GM18951 (cell line): ENCODE measurements around the gene SLC35E2B.
"Not testable (repeated sequence)": the region's sequence is repeated elsewhere in the genome, so short reads cannot be mapped to it uniquely, and the experiment has no call there.

ENCODE experiments used
- POLR2A ChIP-seq: IDR thresholded peaks from 4 replicates; pipeline ENCODE4 v1.6.1; 2011; ENCODE audit warnings: mild to moderate bottlenecking; ENCODE audit not compliant: insufficient read length, insufficient read depth; ENCODE audit errors: extremely low read depth
- in situ Hi-C: fragments of 300-500 bp; cut with MboI; formaldehyde crosslinking; loops from one replicate; pipeline ENCODE4 v1.12.0; 2022; ENCODE audit warnings: low sequenced_read_pairs, mixed read lengths, inconsistent platforms; ENCODE audit not compliant: unreplicated experiment

SLC35E2B gene

DNA sequence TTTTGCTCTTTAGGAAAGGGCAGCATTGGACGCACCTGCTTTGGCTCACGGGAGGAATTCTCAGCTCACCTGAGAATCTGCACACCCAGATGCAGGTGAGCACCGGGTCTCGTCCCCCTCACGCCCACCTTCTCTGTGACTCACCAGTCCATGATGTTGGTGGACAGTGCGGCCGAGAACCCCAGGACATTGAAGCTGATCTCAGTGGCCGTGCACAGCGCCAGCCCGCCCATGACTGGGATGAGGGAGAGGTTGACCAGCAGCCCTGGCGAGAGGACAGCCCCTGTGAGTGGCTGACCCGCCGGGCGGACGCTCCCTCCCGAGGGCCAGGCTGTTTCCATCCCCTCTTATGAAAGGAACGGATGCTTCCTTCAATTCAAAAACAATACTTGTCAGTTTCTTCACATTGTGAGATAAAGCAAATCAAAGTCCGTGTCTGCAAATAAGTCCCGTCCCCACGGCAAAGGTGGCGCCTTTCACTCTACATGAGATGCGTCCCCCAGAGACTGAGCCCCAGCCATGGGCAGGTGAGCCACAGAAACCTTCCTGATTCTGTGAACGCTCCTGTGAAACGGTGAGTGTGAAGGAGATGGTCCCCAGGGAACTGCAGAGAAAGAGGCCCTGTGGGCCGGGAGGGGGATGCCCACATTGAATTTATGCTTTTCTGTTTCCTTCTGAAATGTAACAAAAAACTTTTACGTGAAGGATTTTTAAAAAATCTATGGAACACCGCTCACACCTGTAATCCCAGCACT lies 21.1 kb downstream of the SLC35E2B start:
- TF ChIP-seq POLR2A, result no peak
- in situ Hi-C loops, result loop anchor here (5.0 kb wide), 1 partner anchor 66 kb away; no protein-coding TSS in a partner anchor

DNA sequence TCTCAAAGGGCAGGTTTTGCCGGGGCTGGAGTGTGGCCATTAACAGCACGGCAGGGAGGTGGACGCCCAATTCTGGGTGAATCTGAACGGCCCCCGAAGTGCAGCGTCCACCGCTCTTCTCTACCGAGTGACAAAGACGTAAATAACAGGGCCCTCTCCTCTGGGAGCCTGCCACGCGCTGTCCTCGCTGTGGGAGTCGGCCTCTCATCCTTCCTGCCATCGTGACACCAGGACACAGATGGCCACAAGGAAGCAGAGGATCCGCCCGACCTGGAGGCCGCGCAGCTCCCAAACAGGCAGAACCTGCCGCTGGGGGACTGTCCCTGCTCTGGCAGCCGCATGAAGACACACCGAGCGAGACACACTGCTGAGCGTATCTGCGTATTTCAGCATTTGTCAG lies 21.7 kb downstream of the SLC35E2B start:
- in situ Hi-C loops, result loop anchor here (5.0 kb wide), 1 partner anchor 66 kb away; no protein-coding TSS in a partner anchor
- no peak for TF ChIP-seq POLR2A

DNA sequence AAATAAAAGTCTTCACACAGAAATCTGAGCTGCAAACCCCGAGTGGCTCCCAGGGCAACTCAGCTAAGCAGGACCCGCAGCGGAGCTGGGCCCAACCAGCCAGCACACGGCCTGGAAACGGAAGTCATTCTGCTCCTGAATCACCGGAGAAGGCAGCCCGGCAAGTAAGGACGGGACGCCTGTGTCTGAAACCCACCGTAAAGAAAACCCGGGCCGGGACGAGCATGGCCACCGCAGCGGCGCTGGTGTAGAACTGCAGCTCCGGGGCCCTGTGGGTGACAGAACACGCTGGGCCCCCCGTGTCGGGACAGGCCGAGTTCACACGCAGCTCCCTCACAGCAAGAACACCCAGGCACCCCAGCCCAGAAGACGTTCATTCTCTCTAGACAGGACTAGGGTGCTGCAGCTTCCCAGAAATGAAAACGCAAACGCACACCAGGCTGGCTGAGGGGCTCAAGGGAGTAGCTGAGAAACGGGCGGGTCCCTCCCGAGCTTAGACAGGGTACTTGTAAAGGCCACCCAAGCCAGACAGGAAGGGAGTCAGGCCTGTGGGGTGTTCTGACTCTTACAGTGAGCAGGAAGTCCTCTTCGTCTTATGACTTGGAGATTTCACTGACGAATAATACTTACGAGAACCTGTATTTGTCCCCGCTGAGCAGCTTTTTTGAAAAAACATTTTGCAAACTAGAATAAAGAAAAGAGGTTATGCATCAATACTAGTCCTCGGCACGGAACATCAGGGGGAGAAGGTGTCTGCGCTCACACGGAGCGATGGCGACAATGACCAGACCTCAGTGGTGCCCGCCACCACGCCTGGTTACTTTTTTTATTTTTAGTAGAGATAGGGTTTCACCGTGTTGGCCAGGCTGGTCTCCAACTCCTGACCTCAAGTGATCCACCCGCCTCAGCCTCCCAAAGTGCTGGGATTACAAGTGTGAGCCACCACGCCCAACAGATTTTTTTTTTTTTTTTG lies 22.8 kb downstream of the SLC35E2B start:
- no peak for TF ChIP-seq POLR2A
- in situ Hi-C loops, result loop anchor here (5.0 kb wide), 1 partner anchor 68 kb away; no protein-coding TSS in a partner anchor

DNA sequence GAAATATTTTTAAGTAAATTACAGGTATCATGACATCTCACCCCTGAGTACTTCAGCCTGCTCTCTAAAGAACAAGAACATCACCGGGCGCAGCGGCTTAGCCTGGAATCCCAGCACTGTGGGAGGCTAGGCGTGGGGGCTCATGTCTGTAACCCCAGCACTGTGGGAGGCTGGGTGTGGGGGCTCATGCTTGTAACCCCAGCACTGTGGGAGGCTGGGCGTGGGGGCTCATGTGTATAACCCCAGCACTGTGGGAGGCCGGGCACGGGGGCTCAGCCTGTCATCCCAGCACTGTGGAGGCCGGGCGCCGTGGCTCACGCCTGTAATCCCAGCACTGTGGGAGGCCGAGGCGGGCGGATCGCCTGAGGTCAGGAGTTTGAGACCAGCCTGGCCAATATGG lies 26.1 kb downstream of the SLC35E2B start:
- TF ChIP-seq POLR2A, result no peak
- in situ Hi-C loops, result no loop called here

DNA sequence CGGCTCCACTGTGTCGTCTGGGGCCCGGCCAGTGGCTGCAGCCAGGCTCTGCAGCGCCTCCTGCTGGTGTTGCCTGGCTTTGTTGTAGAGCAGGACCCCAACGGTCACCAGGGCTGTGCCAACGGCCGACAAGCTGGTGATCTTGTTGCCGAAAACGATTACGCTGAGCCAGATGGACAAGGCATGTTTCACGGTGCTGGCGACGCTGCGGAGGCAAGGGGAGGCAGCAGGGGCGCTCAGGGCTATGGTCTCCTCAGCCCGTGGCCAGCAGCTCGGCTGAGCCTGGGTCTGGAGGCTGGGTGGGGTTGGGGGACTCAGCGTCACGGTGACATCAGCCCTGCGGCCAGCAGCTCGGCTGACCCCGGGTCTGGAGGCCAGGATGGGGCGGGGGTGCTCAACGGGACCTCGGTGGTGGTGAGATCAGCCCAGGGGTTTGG lies 26.8 kb downstream of the SLC35E2B start:
- in situ Hi-C loops, result no loop called here
- TF ChIP-seq POLR2A, result no peak

DNA sequence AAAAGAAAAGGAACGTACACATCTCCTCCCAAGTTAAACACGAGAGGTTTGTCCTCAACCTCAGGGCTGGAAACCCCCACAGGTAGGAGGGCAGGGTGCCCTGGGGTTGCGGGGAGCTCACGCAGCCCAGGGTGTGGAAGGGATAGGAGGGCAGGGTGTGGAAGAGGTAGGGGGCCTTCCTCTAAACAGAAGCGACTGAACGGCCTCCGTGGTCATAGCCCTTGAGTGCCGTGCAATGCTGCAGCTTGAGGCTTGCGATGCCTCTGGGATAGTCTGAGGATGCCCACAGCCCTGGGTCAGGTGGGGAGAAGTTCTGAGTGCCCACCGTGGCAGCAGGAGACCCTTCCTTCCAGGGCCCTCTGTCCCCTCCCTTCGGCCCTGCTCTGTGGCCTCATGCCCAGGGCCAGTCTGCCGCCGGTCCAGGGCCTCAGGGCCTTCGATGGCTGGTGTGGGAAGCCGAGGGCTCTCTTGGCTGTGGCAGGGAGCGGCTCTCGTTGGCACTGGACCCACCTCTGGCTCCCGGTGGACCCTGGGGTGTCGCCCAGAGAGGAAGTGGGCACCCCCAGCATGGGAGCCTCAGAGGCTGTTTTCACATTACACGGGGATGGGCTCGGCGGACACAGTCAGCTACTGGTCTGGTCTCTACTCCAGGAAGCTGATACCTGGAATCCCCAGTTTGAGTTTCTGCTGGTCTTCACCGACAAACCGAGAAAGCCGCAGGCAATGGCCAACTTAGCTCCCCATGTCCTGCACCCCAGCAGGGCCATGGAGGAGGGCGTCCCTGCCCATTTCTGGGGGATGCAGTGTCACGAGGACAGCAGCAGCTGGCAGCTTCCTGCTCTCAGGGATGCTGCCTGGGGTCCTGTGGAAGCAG lies 27.4 kb downstream of the SLC35E2B start:
- TF ChIP-seq POLR2A, result no peak
- in situ Hi-C loops, result no loop called here

DNA sequence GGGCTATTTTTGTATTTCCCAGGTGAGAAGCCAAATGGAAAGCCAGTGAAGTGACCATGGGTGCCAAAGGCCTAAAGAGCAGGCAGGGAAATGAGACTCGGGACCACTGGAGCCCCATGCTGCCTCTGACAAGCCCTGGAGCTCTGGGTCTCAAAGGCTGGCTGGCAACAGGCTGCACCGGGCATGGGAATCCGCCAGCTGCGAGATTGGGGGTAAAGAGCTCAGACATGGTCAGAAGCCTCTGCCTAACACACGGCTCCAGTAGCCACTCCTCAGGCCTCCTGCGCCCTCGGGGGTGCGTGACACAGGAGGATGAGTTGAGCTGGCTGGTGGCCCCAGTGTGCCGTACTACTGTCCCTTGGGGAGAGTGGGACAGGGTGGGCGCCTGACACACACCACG lies 28.3 kb downstream of the SLC35E2B start:
- in situ Hi-C loops, result not testable (repeated sequence)

DNA sequence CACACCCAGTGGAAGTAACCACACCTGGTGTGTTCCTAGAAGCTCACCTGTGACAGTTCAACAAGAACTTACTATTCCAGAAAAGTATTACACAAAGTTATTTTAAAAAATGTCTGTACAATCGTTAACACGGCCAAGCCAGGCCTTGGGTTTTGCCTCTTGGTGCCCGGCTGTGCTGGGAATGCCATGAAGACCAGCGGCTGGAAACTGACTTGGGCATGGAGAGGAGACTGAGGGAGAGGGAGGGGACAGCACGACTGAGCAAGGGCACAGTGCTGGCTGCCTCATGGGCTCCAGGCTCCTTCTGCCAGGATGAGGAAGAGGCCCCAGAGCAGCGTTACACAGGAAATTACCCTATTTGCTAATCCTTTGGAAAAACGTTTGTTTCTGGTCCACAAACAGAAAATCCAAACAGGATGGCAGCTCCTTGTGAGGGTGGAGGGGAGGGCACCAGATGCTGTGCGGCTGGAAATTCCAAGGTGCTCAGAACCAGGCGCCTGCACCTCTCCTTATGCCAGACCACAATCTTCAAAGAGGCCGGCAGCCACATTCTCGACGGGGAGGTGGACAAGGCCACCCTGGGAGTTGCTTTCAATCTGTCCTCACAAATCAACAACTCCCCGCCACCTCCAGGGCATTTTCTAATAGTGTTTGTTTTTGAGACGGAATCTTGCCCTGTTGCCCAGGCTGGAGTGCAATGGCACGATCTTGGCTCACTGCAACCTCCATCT lies 29.6 kb downstream of the SLC35E2B start:
- in situ Hi-C loops, result not testable (repeated sequence)

DNA sequence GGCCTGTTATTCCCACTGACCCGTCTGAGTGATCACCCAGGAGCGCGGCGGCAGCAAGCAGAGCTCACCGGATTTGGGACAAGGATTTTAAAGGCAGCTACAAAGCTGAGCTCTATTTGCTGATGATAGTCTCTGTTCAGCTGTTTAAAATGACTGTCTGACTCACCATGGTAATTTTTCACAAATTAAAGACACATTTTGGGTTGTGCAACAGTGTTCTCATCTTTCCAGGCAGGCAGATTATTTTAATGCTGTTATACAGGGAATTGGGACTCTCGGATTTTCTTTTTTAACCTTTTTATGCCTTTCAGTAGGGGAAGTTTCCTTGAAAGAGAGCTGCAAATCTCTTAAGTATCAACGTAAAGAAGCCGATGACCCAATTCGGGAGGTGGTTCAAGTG lies 30.2 kb downstream of the SLC35E2B start:
- in situ Hi-C loops, result not testable (repeated sequence)

DNA sequence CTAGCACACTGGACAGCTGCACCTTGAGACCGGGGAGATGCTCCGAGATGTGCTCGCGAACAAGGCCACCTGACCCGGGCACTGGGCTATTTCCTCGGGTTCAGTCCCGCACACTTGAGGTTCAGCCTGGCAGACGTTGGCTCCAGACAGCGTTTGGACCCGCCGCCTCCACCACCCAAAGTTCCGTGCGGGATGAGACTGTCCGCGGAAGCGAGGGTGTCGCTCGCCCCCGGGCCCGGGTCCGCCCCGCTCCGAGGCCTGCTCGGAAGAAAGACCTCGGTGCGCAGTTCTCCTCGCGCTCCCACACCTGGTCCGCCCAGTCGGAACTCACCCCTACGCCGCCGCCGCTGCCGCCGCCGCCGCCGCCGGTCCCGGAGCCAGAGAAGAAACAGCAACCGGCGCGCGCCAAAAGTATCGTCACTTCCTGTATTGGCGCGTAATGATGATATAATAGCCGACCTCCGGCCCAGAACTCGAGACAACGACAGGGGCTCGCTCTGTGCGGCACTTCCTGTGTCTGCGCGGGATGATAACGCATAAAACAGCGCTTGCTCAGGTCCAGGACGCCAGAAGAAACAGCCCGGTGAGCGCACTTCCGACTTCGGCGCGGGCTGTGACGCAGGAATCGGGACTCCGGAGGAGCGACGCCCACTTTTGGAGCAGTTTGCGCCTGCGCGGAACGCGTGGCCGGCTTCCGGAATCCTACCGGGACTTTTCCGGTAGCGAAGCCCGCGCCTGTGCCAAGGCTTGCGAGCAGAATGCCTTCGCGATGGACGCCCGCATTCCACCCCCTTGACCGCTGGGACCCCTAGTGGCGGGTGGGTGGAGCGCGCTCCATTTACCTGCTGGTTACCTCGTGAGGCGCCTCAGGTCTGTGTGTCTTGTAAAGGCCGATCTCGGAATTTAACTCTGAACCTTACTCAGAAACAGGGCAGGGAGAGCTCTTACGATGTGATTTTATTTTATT lies 33.7 kb downstream of the SLC35E2B start, which contains the start of gene CDK11B:
Gene CDK11B (minus strand): TSS at position 422 of the 967 bp plus-strand sequence. CDS start 1,519 bp downstream, outside the sequence.
- in situ Hi-C loops, result loop anchor here (5.0 kb wide), 1 partner anchor 63 kb away; the partner anchor contains the start of gene CDK11A
- TF ChIP-seq POLR2A, result peak; percentile 13

DNA sequence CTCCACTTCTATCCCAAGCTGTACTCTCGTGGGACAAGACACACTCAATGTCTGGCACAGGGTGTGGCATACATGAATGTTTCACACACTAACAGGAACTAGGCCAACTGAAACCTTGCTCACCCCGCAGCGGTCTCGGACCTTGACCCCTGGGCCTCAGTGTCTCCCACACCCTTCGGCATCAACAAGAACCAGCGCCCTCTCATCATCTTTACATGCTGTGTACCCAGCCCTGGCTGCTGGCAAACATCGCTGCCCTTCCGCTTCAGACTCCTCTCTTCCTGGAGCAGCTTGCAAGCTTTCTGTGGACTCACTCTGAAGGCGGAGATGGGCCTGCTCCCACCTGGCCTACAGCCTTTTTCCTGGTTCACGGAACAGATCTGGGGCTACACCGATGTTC lies 44.3 kb downstream of the SLC35E2B start:
- in situ Hi-C loops, result not testable (repeated sequence)

DNA sequence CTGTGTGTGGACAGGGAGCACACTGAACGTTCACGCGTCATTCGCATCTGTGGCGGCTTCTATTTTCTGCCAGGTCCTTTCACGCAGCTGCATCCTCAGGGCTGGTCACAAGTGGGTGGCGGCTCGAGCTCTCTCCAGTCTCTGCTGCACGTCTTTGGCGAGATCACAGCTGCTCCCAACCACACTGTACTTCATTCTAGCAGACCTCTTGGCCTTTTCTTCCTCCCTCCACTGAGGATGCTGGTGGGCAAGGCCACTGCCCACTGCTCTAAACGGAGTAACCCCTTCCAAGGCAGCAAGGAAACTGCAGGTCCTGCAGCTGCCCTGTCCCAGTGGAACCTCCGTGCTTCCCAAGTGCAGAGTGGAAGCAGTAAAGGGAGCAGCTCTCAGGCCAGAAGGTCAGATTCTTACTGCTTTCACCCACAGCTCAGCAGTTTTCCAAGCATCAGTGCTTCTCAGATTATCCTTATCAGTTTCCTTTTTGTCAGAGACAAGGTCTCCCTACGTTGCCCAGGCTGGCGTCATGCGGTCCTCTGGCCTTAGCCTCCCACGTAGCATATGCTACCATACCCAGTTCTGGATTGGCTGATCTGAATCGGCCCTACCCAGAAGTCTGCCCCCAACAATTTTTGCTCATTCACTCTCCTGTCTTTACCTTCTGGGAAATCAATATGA lies 44.9 kb downstream of the SLC35E2B start:
- in situ Hi-C loops, result not testable (repeated sequence)

DNA sequence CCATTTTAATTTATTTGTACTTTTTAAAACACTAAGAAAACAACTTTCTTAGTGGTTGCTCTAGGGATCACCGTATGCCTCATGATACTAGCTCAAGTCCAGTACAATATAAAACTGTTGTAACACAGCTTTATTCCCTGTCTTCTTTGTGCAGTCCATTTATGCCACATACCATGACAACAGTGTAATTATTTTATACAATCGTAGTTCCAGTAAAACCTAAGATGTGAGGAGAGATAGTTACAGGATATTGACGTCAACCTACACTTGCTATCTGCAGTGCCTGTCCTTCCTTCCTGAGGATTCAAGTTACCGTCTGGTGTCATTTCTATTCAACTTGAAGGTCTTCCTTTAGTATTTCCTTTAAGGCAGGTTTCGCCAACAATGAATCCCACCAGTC lies 46.3 kb downstream of the SLC35E2B start:
- in situ Hi-C loops, result not testable (repeated sequence)

DNA sequence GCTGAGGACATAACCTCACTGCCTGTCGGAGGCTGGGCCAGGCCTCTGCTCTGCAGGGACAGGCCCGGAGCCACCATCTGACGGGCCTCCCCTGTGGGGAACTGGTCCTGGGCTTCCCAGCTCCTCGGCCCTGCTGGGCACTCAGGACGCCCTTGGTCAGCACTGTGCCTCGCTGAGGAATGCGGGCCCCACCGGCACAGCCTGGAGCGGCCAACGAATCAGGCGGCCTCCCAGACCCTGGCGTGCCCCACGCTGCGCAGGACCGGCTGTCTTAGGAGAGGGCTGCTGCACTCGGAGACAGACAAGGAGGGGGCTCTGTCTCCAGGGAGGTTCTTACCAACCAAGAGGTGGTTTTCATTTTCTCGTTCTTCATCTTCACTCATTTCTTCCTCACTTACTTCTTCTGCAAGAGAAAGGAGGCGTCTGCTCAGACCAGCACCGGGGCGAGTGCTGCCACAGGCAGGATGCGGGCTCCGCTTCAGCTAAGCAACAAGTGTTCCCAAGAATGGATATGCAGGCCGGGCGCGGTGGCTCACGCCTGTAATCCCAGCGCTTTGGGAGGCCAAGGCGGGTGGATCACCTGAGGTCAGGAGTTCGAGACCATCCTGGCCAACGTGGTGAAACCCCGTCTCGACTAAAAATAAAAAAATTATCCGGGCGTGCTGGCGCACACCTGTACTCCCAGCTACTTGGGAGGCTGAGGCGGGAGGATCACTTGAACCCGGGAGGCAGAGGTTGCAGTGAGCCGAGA lies 51.7 kb downstream of the SLC35E2B start:
- in situ Hi-C loops, result not testable (repeated sequence)

DNA sequence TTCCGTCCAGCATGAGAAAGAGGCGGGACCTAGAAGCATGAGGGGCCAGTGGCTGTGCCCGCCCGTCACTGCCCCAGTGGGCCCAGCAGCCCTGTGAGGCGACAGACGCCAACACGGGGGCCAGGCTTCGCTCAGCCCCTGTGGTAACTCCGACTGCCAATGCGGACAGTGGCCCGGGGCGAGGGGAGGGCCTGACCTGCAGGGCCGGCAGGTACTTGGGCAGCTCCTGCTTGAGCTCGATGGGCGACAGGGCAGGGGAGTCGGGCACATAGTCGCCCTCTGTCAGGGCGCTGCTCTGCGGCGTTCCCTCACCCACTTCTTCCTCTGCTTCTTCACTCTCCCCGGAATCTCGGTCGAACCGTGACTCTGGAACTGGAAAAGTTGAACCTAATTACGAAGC lies 52.5 kb downstream of the SLC35E2B start:
- in situ Hi-C loops, result not testable (repeated sequence)
